NCI-H2081 (cell line): ENCODE data around the gene RHEB.

Experiments
- DNase-seq, 2 experiments: peaks; one replicate each; lab custom pipeline; 2025; lab: John Stamatoyannopoulos, UW

The RHEB gene

GRCh38 chr7:151503902-151504714 is 15.6 kb downstream of the RHEB start:
- DNase-seq, result no peak

DNA sequence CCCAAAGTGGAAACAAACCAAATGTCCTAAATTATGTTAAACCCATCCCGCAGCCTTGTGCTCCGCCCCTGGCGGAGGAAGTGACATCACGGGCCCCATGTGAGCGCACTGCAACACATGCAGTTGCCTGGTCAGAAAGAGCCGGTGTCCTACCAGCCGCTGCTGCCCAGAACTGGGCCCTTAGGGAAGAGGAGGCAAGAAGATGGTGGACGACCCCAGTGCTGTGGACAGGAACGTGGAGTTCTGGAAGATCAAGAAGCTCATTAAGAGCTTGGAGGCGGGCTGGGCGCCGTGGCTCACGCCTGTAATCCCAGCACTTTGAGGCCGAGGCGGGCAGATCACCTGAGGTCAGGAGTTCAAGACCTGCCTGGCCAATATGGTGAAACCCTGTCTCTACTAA is 18.0 kb downstream of the RHEB start:
- DNase-seq, result no peak

- no peak for DNase-seq
Measured at GRCh38 chr7:151498495-151498894, 21.2 kb downstream of the RHEB start.

DNA sequence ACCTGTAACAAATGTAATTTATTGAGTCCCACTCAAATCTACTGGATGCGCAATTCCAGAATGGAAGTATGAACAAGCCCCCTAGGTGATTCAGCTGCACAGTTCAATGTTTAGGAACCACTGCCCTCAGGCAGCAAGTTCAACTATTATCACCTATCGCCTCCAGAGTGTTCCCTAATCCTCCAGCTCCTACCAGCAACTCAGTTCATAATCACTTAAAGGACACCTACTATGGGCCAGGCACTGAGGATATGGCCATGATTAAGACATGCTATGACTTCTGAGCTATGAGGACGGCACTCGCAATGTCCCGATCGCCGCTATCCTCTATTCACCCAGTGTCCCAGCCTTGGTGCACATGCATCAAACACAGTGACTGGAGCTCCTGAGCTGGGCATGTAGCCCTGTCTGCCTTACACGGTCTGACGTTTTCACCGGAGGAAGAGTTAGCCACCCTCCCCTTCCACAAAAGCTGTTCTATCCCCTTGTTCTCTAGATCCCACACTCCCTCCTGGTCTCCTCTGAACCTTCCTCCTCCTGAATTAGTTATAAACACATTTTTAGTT is 22.3 kb downstream of the RHEB start:
- no peak for DNase-seq

DNA sequence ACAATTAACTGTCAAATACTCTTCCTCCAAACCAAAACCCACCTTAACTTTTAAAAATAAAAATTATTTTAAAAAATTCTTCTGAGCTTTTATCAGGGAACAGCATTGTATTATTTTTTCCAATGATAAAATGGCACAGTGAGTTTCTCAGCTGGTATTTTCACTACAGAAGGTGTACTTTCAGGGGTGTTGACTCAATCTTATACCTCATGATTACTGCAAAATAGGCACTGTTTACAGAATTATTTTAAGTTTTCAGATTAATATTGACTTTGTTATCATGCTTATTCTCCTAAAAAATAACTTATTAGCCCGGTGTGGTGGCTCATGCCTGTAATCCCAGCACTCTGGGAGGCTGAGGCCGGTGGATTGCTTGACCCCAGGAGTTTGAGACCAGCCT is 24.3 kb downstream of the RHEB start:
- DNase-seq, result no peak

DNA sequence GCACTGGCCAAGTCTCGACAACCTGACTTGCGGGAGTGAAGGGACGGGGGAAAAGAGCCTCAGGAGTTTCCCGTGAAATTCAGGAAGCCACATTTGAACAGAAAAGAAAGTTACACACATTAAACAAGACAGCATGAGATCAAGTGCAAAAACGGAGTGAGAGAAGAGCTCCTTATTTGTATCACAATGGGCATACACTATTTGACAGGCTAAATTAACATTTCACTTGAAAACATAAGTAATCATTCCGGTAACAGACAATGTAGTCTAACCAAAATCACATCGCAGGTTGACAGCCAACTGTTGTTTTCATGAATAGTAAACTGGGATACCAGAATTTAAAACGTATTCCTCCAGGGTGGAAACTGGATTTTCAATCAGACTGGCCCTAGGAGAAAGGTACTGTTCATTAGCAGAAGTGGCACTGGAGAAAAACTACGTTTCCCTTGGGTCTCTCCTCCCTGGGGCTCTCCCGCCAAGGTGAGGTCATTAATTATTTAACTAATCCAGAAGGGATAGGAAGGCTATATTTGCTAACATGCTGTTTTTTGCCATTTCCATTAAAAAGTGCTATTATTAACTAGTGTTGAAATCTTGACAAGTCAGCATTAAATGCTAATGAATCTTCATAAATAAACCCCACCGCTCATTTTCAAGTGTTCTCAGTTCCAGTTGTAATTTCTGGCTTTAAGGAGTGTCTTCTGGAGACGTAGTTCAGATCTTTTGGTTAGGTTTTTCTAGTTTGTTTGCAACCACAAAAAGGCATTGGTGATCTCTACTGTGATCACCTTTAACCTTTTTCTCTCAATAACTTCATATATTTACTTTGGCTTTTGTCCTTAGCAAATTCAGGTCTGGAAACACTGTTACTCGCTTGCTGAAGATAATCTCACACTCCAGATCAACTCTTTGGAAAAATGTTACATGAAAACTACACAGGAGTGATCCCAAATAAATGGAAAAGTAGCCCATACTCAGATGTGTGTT is 25.1 kb downstream of the RHEB start:
- no peak for DNase-seq

GRCh38 chr7:151493083-151493482 is 26.6 kb downstream of the RHEB start:
- DNase-seq, result no peak

- DNase-seq, result no peak
Measured at GRCh38 chr7:151491859-151492258, 27.8 kb downstream of the RHEB start.

GRCh38 chr7:151490456-151491105 is 29.1 kb downstream of the RHEB start:
- no peak for DNase-seq

- no peak for DNase-seq
Measured at GRCh38 chr7:151489498-151489897, 30.2 kb downstream of the RHEB start.

GRCh38 chr7:151488096-151488495 is 31.6 kb downstream of the RHEB start:
- no peak for DNase-seq

GRCh38 chr7:151487228-151487627 is 32.5 kb downstream of the RHEB start:
- DNase-seq, result no peak

DNA sequence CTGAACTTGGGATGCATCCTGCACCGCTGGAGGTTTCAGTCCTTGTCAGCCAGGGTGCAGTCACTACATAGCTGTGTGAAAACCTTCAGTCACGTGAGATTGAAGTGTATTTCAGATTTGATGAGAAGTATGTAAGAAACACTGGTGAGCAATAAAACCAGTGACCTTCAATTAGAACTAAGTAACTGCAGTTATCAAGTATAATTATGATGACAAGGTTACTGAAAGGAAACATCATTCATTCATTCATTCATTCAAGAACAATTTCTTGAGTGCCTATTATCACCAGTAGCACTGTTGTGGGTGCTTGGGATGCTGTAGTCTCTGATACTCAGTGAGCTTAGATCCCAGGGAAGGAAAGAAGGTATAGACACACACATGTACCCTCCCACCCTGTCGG is 33.6 kb downstream of the RHEB start:
- DNase-seq, result no peak

DNA sequence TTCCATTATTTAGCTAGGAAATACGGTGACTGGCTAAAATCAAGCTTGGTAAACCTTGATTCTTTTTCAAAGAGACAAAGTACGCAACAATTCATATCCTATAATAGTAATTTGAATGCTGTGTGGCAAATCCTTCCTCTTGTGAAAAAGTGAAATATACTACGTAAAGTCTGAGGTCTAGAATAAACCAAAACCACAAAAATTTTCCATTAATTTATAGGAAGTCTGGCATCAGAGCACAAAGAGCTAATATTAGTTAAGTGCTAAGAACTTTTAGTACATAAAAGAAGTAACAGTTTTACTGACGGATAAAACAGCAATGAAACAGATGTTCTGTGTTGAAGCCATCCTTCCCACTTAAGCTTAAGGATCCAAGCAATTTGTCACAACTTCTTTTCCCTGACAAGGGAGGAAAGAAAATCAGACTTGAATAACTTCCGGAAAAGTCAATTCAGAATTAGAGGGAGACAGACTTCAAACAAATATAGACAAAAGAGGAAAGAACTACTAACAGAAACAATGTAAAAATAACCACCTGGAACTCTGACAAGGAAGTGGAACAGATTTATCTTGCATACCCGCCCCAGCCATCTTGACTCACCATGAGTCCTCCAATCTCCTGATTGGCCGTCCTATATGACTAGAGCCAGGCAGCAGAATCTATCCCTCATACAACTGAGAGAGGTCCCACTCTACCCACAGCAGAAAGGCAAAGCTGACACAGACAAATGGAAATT is 34.6 kb downstream of the RHEB start:
- DNase-seq, result no peak

- DNase-seq, result no peak
Measured at GRCh38 chr7:151483711-151483983, 36.0 kb downstream of the RHEB start.

- no peak for DNase-seq
Measured at GRCh38 chr7:151482883-151483710, 36.6 kb downstream of the RHEB start.

DNA sequence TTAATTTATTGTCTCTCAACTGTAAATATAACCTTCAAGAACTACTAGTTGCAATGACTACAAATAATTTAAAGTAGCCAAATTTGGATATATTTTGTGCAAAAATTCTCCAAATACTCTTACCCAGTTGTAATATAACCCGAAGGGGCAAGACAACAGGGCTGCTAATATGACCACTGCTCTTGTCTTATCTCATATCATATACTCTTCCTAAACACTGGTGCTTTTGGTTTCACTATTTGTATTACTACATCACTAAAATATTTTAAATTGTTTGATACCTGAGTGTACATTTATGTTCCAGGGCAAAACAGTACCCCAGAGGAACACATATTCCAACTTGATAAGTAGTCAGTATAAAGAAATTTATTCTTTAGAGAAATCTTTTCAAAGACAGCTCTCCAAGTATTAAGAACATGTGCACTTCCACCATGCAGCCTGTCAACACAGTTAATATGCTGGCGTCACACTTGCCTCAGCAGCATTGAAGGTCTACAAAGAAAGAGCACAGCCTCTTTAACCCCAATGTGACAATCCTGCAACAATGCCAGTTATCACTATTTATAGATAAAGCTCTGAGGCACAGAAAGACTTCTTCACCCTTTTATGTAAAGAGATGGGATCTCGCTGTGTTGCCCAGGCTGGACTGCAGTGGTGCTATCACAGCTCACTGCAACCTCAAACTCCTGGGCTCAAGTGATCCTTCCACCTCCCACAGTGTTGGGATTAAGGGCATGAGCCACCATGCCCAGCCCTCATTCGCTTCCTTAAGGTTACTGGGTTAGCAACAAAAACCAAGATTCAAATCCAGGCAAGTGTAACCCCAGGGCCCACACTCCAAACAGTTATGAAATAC is 37.8 kb downstream of the RHEB start:
- no peak for DNase-seq

DNA sequence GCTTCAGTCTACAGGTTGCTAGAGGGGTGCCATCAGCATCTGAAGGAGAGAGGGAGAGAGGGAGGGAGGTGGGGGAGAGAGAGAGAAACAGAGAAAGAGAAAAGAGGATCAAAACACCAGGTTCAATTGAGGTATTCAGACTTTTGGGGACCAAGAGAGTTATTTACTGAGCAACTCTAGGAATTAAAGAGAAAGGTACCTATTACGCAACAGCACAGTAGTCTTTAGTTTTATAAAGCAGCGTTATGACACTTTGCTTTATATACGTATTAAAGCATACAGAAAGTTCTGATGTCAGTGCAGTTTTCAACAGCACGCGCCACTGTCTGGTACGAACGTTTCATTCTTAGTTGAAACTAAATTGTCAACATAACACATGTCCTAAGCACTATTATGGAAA is 41.8 kb downstream of the RHEB start:
- DNase-seq, result no peak

DNA sequence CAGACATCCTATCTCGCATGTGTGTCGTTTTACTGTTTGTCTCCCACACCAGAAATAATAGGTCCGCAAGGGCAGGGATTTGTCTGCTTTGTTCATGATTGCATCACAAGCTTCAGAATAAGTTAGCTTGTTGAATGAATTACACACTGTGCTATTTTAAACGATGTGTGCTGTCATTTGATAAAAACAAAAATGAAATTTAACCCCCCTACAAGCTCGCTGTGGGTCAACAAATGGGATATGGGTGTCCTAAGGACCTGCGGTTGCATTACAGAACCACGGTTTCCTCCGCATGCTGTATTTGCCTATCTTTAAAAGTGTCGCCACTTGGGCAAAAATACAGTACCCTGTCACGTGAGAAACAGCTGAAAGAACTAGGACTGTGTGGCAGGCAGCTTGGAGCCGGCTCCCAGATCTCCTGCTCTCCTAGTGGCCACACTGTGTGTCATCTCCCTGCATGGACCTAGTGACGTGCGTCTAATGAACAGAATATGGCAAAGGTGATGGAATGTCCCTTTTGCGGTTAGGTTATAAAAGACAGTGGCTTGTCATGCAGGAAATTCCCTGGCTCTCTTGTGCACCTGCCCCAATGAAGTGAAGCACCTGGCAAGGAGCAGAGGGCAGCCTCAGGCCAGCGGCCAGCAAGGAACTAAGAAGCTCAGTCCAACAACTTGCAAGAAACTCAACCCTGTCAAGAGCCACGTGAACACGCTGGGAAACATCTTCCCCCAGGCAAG is 46.9 kb downstream of the RHEB start:
- DNase-seq, result no peak
